HepG2 (cell line): ENCODE data around the gene CD93. TPM values are rescaled to one million over a fixed set of nuclear protein-coding genes. Genes with fewer than 3 reads are reported as not detected.

Experiments
- ATAC-seq: fragments of 200-7000 bp; cut with Tn5 transposase; 3 replicates; pipeline ENCODE4 v1.9.1; 2020; ENCODE audit warnings: mild to moderate bottlenecking, moderate library complexity
- BruUV-seq: library from RNA; stranded (reverse); fragments of 400-500 nt; replicated peaks from 2 replicates; lab custom pipeline; 2021; lab: Mats Ljungman, UMichigan
- CTCF ChIA-PET: fragments of 300-600 bp; formaldehyde crosslinking; extraction: SDS; loops from one replicate; lab custom pipeline; 2021; ENCODE audit warnings: low total read pairs, inconsistent platforms, low intra/inter-chr PET ratio; lab: Yijun Ruan, JAX
- POLR2A ChIA-PET: fragments of 350-600 bp; sonication (Branson Sonifier 250); formaldehyde crosslinking; loops from one replicate; lab custom pipeline; 2020; ENCODE audit warnings: antibody characterized with exemption, inconsistent platforms; lab: Yijun Ruan, JAX
- DNase-seq: peaks from one replicate; pipeline ENCODE4 v3.0.0-alpha.2; 2015; ENCODE audit warnings: low spot score
- FAIRE-seq: peaks from 3 replicates; lab custom pipeline; 2011; peaks lifted over from hg19 to GRCh38; lab: Jason Lieb, UNC
- H2AFZ ChIP-seq: one replicate; pipeline ENCODE4 v1.6.1; 2011; ENCODE audit warnings: low read length, inconsistent platforms
- H3K27ac ChIP-seq: fragments of 300-600 bp; 3 replicates; pipeline ENCODE4 v1.8.0; 2011; ENCODE audit warnings: mixed run types, mild to moderate bottlenecking, mixed read lengths, low read length, inconsistent platforms; ENCODE audit not compliant: insufficient read depth; ENCODE audit errors: extremely low read length
- H3K27me3 ChIP-seq, 2 experiments: fragments of 200-600 bp in 1 of 2; 2 replicates in 1 of 2; 3 replicates in 1 of 2; pipeline versions ENCODE4 v1.6.0 to v1.8.0; 2011; ENCODE audit warnings: low read length in 2 of 2, mild to moderate bottlenecking in 2 of 2, moderate library complexity in 2 of 2, inconsistent platforms in 1 of 2; ENCODE audit not compliant: insufficient read depth in 2 of 2, control insufficient read depth in 1 of 2
- H3K36me3 ChIP-seq, 2 experiments: fragments of 200-600 bp in 1 of 2; replicated peaks in 1 of 2; 2 replicates in 1 of 2; 3 replicates in 1 of 2; pipeline versions ENCODE4 v1.5.1 to v1.8.0; 2011; ENCODE audit warnings: low read length in 2 of 2, inconsistent platforms in 1 of 2; ENCODE audit not compliant: insufficient read depth in 2 of 2, control insufficient read depth in 1 of 2
- H3K4me1 ChIP-seq: 2 replicates; pipeline ENCODE4 v1.5.1; 2012; ENCODE audit warnings: low read length, inconsistent platforms; ENCODE audit not compliant: insufficient read depth
- H3K4me2 ChIP-seq: 2 replicates; pipeline ENCODE4 v1.6.0; 2011; ENCODE audit warnings: low read depth, low read length, inconsistent platforms
- H3K4me3 ChIP-seq, 3 experiments: fragments of 200-600 bp in 1 of 3; sonication (generic), shearing (Covaris generic) in 1 of 3; replicated peaks in 1 of 3; 2 replicates each; pipeline ENCODE4 v1.5.1; 2011 to 2016; ENCODE audit warnings: low read length in 3 of 3, inconsistent platforms in 2 of 3, low read depth in 2 of 3, mild to moderate bottlenecking in 2 of 3, control low read depth in 1 of 3, mixed read lengths in 1 of 3; ENCODE audit not compliant: insufficient read depth in 1 of 3
- H3K79me2 ChIP-seq: one replicate; pipeline ENCODE4 v1.6.1; 2011; ENCODE audit warnings: low read length, inconsistent platforms; ENCODE audit not compliant: insufficient read depth
- H3K9ac ChIP-seq: 2 replicates; pipeline ENCODE4 v1.6.0; 2011; ENCODE audit warnings: mild to moderate bottlenecking, low read depth, low read length, inconsistent platforms; ENCODE audit not compliant: insufficient read depth
- H3K9me3 ChIP-seq: 2 replicates; pipeline ENCODE4 v1.5.1; 2012; ENCODE audit warnings: mild to moderate bottlenecking, low read length
- H4K20me1 ChIP-seq: 2 replicates; pipeline ENCODE4 v1.6.0; 2011; ENCODE audit warnings: inconsistent platforms, mild to moderate bottlenecking, low read length, moderate library complexity; ENCODE audit not compliant: insufficient read depth
- AGO1 ChIP-seq: fragments of 200-400 bp; formaldehyde crosslinking; IDR thresholded peaks from 2 replicates; pipeline ENCODE4 v1.6.1; 2017; ENCODE audit warnings: mild to moderate bottlenecking, low read depth, low read length, moderate library complexity; ENCODE audit not compliant: poor library complexity, severe bottlenecking
- BRCA1 ChIP-seq: sonication (generic); formaldehyde crosslinking; IDR thresholded peaks from 2 replicates; pipeline ENCODE4 v1.4.0; 2020; ENCODE audit warnings: missing genetic modification reagents
- GRHL1 ChIP-seq: sonication (generic); formaldehyde crosslinking; conservative IDR thresholded peaks from 2 replicates; pipeline ENCODE4 v1.8.0; 2022; ENCODE audit warnings: missing genetic modification reagents
- MIER3 ChIP-seq: IDR thresholded peaks from 2 replicates; pipeline ENCODE4 v1.6.1; 2016; ENCODE audit warnings: missing compliant biosample characterization, borderline replicate concordance
- MTA1 ChIP-seq: sonication (generic); formaldehyde crosslinking; IDR thresholded peaks from 2 replicates; pipeline ENCODE4 v1.4.0; 2020; ENCODE audit warnings: missing genetic modification reagents, mild to moderate bottlenecking, borderline replicate concordance
- SRSF9 ChIP-seq: fragments of 200-400 bp; formaldehyde crosslinking; IDR thresholded peaks from 2 replicates; pipeline ENCODE4 v1.6.1; 2018; ENCODE audit warnings: borderline replicate concordance, mild to moderate bottlenecking, low read depth, low read length; ENCODE audit not compliant: insufficient read depth, poor library complexity, severe bottlenecking
- THRA ChIP-seq: sonication (generic); formaldehyde crosslinking; IDR thresholded peaks from 2 replicates; pipeline ENCODE4 v1.4.0; 2020; ENCODE audit warnings: missing genetic modification reagents, borderline replicate concordance
- TOPORS ChIP-seq: sonication (generic); formaldehyde crosslinking; IDR thresholded peaks from 2 replicates; pipeline ENCODE4 v1.8.0; 2023; ENCODE audit warnings: mild to moderate bottlenecking, missing genetic modification reagents
- ZNF513 ChIP-seq: sonication (generic); formaldehyde crosslinking; conservative IDR thresholded peaks from 2 replicates; pipeline ENCODE4 v1.5.0; 2020; ENCODE audit warnings: missing genetic modification reagents
- ZNF704 ChIP-seq: sonication (generic); formaldehyde crosslinking; IDR thresholded peaks from 2 replicates; pipeline ENCODE4 v1.8.1; 2023; ENCODE audit warnings: mild to moderate bottlenecking, inconsistent platforms, moderate library complexity, missing genetic modification reagents, borderline replicate concordance
- WGBS: methylation state at CpG from one replicate; pipeline ENCODE4 v1.1.6; 2017; ENCODE audit warnings: low lambda C conversion rate; 5-methylcytosine and 5-hydroxymethylcytosine counted together
- in situ Hi-C: cut with HindIII; loops from 2 replicates; pipeline ENCODE4 v1.10.0; 2017; ENCODE audit warnings: low pct_unique_long_range_greater_than_20kb; ENCODE audit not compliant: extremely low pct_ligation_motif_present
- intact Hi-C: fragments of 100-400 bp; cut with micrococcal nuclease; formaldehyde crosslinking; loops from one replicate; pipeline ENCODE4 v1.10.0; 2022; ENCODE audit not compliant: unreplicated experiment
- polyA plus RNA-seq, 8 experiments: library from polyadenylated mRNA; depleted of rRNA in 3 of 8; stranded (reverse) in 7 of 8; unstranded in 1 of 8; fragments of >200 nt; fragmentation: Illumina TruSeq in 4 of 8; extraction: Trizol in 4 of 8; gene quantifications; 2 replicates each; pipeline versions ENCODE4 v1.2.1 to v1.2.3, GENCODE V29; 2011 to 2016; ENCODE audit warnings: low read depth in 4 of 8, missing spikeins in 1 of 8, mixed read lengths in 1 of 8; ENCODE audit not compliant: insufficient read depth in 1 of 8
- total RNA-seq, 5 experiments: library from RNA; depleted of rRNA; stranded (reverse); fragments of >200 nt; fragmentation: Illumina TruSeq; extraction: Trizol; gene quantifications; 2 replicates each; pipeline ENCODE4 v1.2.3, GENCODE V29; 2016; ENCODE audit warnings: low read depth in 1 of 5

CD93 gene
- total and polyA plus RNA-seq, 2 of the 13 experiments (the other 11 are each of a cell fraction or from before 2014, with no cell fraction given), result not detected

- no peak for TF ChIP-seq THRA (CRISPR knock-in tag)
- no peak for TF ChIP-seq MIER3 (CRISPR knock-in tag)
- TF ChIP-seq GRHL1 (CRISPR knock-in tag), result no peak
- TF ChIP-seq TOPORS (CRISPR knock-in tag), result no peak
- TF ChIP-seq AGO1, result no peak
- no peak for TF ChIP-seq ZNF513 (CRISPR knock-in tag)
- TF ChIP-seq, all 625 proteins: peak for 0
Observed at GRCh38 chr20:23114448-23115082, 28.4 kb upstream of the CD93 start (continued).

- ChIA-PET CTCF (no interaction called here), POLR2A (no interaction called here)
- intact Hi-C loops (no loop called here), in situ Hi-C loops (no loop called here)
- H3K27me3 ChIP-seq, result peaks cover 4 to 15% of the 10 kb centered on the region in 2 experiments; a peak in 3 of 5 replicates
- DNase-seq (no peak), FAIRE-seq (no peak), ATAC-seq (no peak)
- no peaks in the 10 kb centered on the region for H3K36me3 ChIP-seq
- no peak overlapping the region for H3K4me2 ChIP-seq
- H3K4me1 ChIP-seq, result no peaks in the 10 kb centered on the region
- H3K27ac ChIP-seq, result no peak overlapping the region
- no peak overlapping the region for H3K4me3 ChIP-seq
- no peak overlapping the region for H2AFZ ChIP-seq
- H4K20me1 ChIP-seq, result no peaks in the 10 kb centered on the region
- WGBS, result 9% methylated on average over 2 of the region's 2 CpGs
- H3K9me3 ChIP-seq, result no peaks in the 10 kb centered on the region
- no peaks in the 10 kb centered on the region for H3K79me2 ChIP-seq
- no peak overlapping the region for H3K9ac ChIP-seq
- no TSS peak for BruUV-seq
- TF ChIP-seq BRCA1 (CRISPR knock-in tag) (no peak), SRSF9 (no peak), ZNF704 (no peak), MTA1 (CRISPR knock-in tag) (no peak)
Observed at GRCh38 chr20:23114018-23114417, 27.9 kb upstream of the CD93 start.
